Activated CD8-positive, alpha-beta T cell treated with anti-CD3 and anti-CD28 coated beads, Interleukin-2, amount 10 ng/mL, durations not matched to agents 7 days and 5 days (primary cell): ENCODE results near the gene CHCHD5. TPM values are rescaled to one million over a fixed set of nuclear protein-coding genes. Genes with fewer than 3 reads are reported as not detected.
A peak's percentile ranks its signal among the peaks of the same experiment; 100 is the strongest.
"Not testable (repeated sequence)": the region's sequence is repeated elsewhere in the genome, so short reads cannot be mapped to it uniquely, and the experiment has no call there.

Experiments used
- ATAC-seq: fragments of 150-1000 bp; cut with Tn5 transposase; one replicate; pipeline ENCODE4 v1.10.0; 2021; ENCODE audit warnings: moderate library complexity
- CTCF ChIA-PET: fragments of 350-600 bp; sonication (Branson Sonifier 250); formaldehyde crosslinking; loops from one replicate; lab custom pipeline; 2021; ENCODE audit warnings: antibody characterized with exemption; lab: Charles Lee
- POLR2A ChIA-PET: fragments of 350-600 bp; sonication (Branson Sonifier 250); formaldehyde crosslinking; loops from one replicate; lab custom pipeline; 2021; ENCODE audit warnings: antibody characterized with exemption; lab: Charles Lee
- DNase-seq: peaks from one replicate; pipeline ENCODE4 v3.0.0-alpha.2; 2020
- H3K27ac Mint-ChIP-seq: one replicate; pipeline ENCODE4 v1.8.0; 2021; ENCODE audit warnings: mild to moderate bottlenecking, mixed read lengths
- H3K27me3 Mint-ChIP-seq: one replicate; pipeline ENCODE4 v1.8.0; 2021; ENCODE audit warnings: low read depth, mixed read lengths
- H3K36me3 Mint-ChIP-seq: one replicate; pipeline ENCODE4 v1.8.0; 2021; ENCODE audit warnings: low read depth, mixed read lengths
- H3K4me1 Mint-ChIP-seq: one replicate; pipeline ENCODE4 v1.8.0; 2021; ENCODE audit warnings: low read depth, mixed read lengths
- H3K4me3 Mint-ChIP-seq: one replicate; pipeline ENCODE4 v1.8.0; 2021; ENCODE audit warnings: mild to moderate bottlenecking, mixed read lengths
- H3K9me3 Mint-ChIP-seq: one replicate; pipeline ENCODE4 v1.8.0; 2022; ENCODE audit warnings: mixed read lengths; ENCODE audit not compliant: insufficient read depth
- total RNA-seq, 2 experiments: library from RNA; stranded (reverse); gene quantifications; one replicate each; pipeline ENCODE4 v1.2.3, GENCODE V29; 2021

CHCHD5 gene
- total RNA-seq, 2 experiments from 2014 or later = 32.4 to 35.4 TPM

GRCh38 chr2:112607680-112608438 is 23.4 kb downstream of the CHCHD5 start:
- POLR2A ChIA-PET = no interaction called here

GRCh38 chr2:112609320-112609719 is 24.9 kb downstream of the CHCHD5 start:
- H3K9me3 Mint-ChIP-seq, H3K4me1 Mint-ChIP-seq, POLR2A ChIA-PET, H3K4me3 Mint-ChIP-seq, CTCF ChIA-PET, DNase-seq, H3K27ac Mint-ChIP-seq, H3K36me3 Mint-ChIP-seq, ATAC-seq: not testable (repeated sequence)
- H3K27me3 Mint-ChIP-seq = peaks cover 31% of the 10 kb centered on the region

More at GRCh38 chr2:112607680-112608438, 23.4 kb downstream of the CHCHD5 start:
- ATAC-seq (no peak), DNase-seq (no peak)
- H3K36me3 Mint-ChIP-seq = no peaks in the 10 kb centered on the region
- no peak overlapping the region for H3K4me3 Mint-ChIP-seq
- no peaks in the 10 kb centered on the region for H3K4me1 Mint-ChIP-seq
- H3K9me3 Mint-ChIP-seq = no peaks in the 10 kb centered on the region
- H3K27ac Mint-ChIP-seq = no peak overlapping the region
- peaks cover 25% of the 10 kb centered on the region for H3K27me3 Mint-ChIP-seq
- CTCF ChIA-PET = interaction anchor here (0.9 kb wide), 1 partner anchor 118 kb away, joined by 3 read pairs; no protein-coding TSS in a partner anchor

- CTCF ChIA-PET = interaction anchor here (1.2 to 2.6 kb wide), 2 partner anchors 12 to 114 kb away, joined by 3 to 10 read pairs; no protein-coding TSS in a partner anchor
- H3K27ac Mint-ChIP-seq, H3K36me3 Mint-ChIP-seq, DNase-seq, H3K4me1 Mint-ChIP-seq, POLR2A ChIA-PET, ATAC-seq, H3K4me3 Mint-ChIP-seq, H3K9me3 Mint-ChIP-seq: not testable (repeated sequence)
- H3K27me3 Mint-ChIP-seq = peaks cover 31% of the 10 kb centered on the region
Measured at GRCh38 chr2:112612283-112612682, 27.9 kb downstream of the CHCHD5 start.

- no peaks in the 10 kb centered on the region for H3K36me3 Mint-ChIP-seq
- no peak overlapping the region for H3K27ac Mint-ChIP-seq
- H3K4me3 Mint-ChIP-seq = no peak overlapping the region
- ATAC-seq (no peak), DNase-seq (no peak)
- ChIA-PET CTCF (interaction anchor here (1.6 kb wide), 2 partner anchors 14 to 110 kb away, joined by 4 to 5 read pairs; no protein-coding TSS in a partner anchor), POLR2A (no interaction called here)
- no peaks in the 10 kb centered on the region for H3K4me1 Mint-ChIP-seq
- H3K9me3 Mint-ChIP-seq = no peaks in the 10 kb centered on the region
- peaks cover 31% of the 10 kb centered on the region for H3K27me3 Mint-ChIP-seq
Measured at GRCh38 chr2:112614201-112614840, 29.9 kb downstream of the CHCHD5 start.

- ChIA-PET POLR2A (no interaction called here), CTCF (interaction anchor here (1.1 to 1.6 kb wide), 2 partner anchors 9 to 15 kb away, joined by 3 to 5 read pairs; no protein-coding TSS in a partner anchor)
- Mint-ChIP-seq H3K36me3 (no peaks in the 10 kb centered on the region), H3K4me3 (no peak overlapping the region), H3K4me1 (no peaks in the 10 kb centered on the region), H3K27me3 (peaks cover 29% of the 10 kb centered on the region), H3K9me3 (no peaks in the 10 kb centered on the region), H3K27ac (no peak overlapping the region)
- no peak for DNase-seq
- no peak for ATAC-seq
Measured at GRCh38 chr2:112615051-112615450, 30.6 kb downstream of the CHCHD5 start.

GRCh38 chr2:112615798-112616197 is 31.4 kb downstream of the CHCHD5 start:
- peaks cover 22% of the 10 kb centered on the region for H3K27me3 Mint-ChIP-seq
- H3K9me3 Mint-ChIP-seq, DNase-seq, ATAC-seq, POLR2A ChIA-PET, H3K36me3 Mint-ChIP-seq, H3K4me3 Mint-ChIP-seq, H3K27ac Mint-ChIP-seq, H3K4me1 Mint-ChIP-seq: not testable (repeated sequence)
- CTCF ChIA-PET = interaction anchor here (1.1 to 2.4 kb wide), 3 partner anchors 9 to 15 kb away, joined by 3 to 9 read pairs (median 6); no protein-coding TSS in a partner anchor

- no peaks in the 10 kb centered on the region for H3K36me3 Mint-ChIP-seq
- H3K27me3 Mint-ChIP-seq = peaks cover 4% of the 10 kb centered on the region
- peaks cover 3% of the 10 kb centered on the region for H3K4me1 Mint-ChIP-seq
- H3K9me3 Mint-ChIP-seq = no peaks in the 10 kb centered on the region
- H3K27ac Mint-ChIP-seq = no peak overlapping the region
- H3K4me3 Mint-ChIP-seq = no peak overlapping the region
- ChIA-PET POLR2A (no interaction called here), CTCF (interaction anchor here (0.6 kb wide), 1 partner anchor 119 kb away, joined by 4 read pairs; no protein-coding TSS in a partner anchor)
- no peak for ATAC-seq
- DNase-seq = no peak
Measured at GRCh38 chr2:112618383-112618782, 34.0 kb downstream of the CHCHD5 start.

- no peak for ATAC-seq
- DNase-seq = no peak
- ChIA-PET POLR2A (no interaction called here), CTCF (interaction anchor here (15.2 kb wide), 1 partner anchor 106 kb away, joined by 335 read pairs; no protein-coding TSS in a partner anchor)
- Mint-ChIP-seq H3K9me3 (no peaks in the 10 kb centered on the region), H3K27me3 (no peaks in the 10 kb centered on the region), H3K4me3 (no peak overlapping the region), H3K27ac (no peak overlapping the region), H3K4me1 (peaks cover 36% of the 10 kb centered on the region), H3K36me3 (no peaks in the 10 kb centered on the region)
Measured at GRCh38 chr2:112621790-112622527, 37.5 kb downstream of the CHCHD5 start.

- H3K27me3 Mint-ChIP-seq = no peaks in the 10 kb centered on the region
- no peaks in the 10 kb centered on the region for H3K9me3 Mint-ChIP-seq
- POLR2A ChIA-PET = no interaction called here
- DNase-seq = no peak
- no peak overlapping the region for H3K4me3 Mint-ChIP-seq
- CTCF ChIA-PET = interaction anchor here (15.2 kb wide), 1 partner anchor 105 kb away, joined by 335 read pairs; no protein-coding TSS in a partner anchor
- no peak for ATAC-seq
- peaks cover 41% of the 10 kb centered on the region for H3K4me1 Mint-ChIP-seq
- no peaks in the 10 kb centered on the region for H3K36me3 Mint-ChIP-seq
- H3K27ac Mint-ChIP-seq = no peak overlapping the region
Measured at GRCh38 chr2:112622528-112622849, 38.1 kb downstream of the CHCHD5 start.

GRCh38 chr2:112623913-112624777 is 39.7 kb downstream of the CHCHD5 start:
- ATAC-seq (peak; percentile 90), DNase-seq (peak; percentile 87)
- H3K27ac Mint-ChIP-seq = peak overlapping the region; percentile 83
- H3K4me1 Mint-ChIP-seq = peaks cover 56% of the 10 kb centered on the region
- no peaks in the 10 kb centered on the region for H3K36me3 Mint-ChIP-seq
- no peaks in the 10 kb centered on the region for H3K27me3 Mint-ChIP-seq
- CTCF ChIA-PET = interaction anchor here (0.7 to 15.2 kb wide), 14 partner anchors 9 to 335 kb away, joined by 3 to 335 read pairs (median 6); partner anchors contain the start of genes CHCHD5 and SLC20A1
- POLR2A ChIA-PET = interaction anchor here (1.1 to 5.9 kb wide), 7 partner anchors 9 to 102 kb away, joined by 3 to 39 read pairs (median 4); partner anchors contain the start of gene SLC20A1
- H3K4me3 Mint-ChIP-seq = peak overlapping the region; percentile 34
- no peaks in the 10 kb centered on the region for H3K9me3 Mint-ChIP-seq
